ENCODE data around the gene MSANTD2. TPM values are rescaled to one million over a fixed set of nuclear protein-coding genes. Genes with fewer than 3 reads are reported as not detected.

Gene MSANTD2
- polyA plus RNA-seq, 2 of the 4 experiments (the other 2 are of a cell fraction) = 5.6 to 6.4 TPM

- no peaks in the 10 kb centered on the region for H3K9me3 ChIP-seq
- FAIRE-seq (no peak), ATAC-seq (no peak), DNase-seq (ENCODE audit: low read depth in 1 of 2, low spot score in 1 of 2) (no peak)
- no peak overlapping the region for H3K27ac ChIP-seq
- H3K4me3 ChIP-seq = no peak overlapping the region
- ChIA-PET CTCF (interaction anchor here (1.1 to 4.7 kb wide), 8 partner anchors 10 to 113 kb away, joined by 3 to 38 read pairs (median 6); no protein-coding TSS in a partner anchor), POLR2A (no interaction called here)
- H3K4me1 ChIP-seq = peaks cover 16% of the 10 kb centered on the region
- 96% methylated on average over 3 of the region's 3 CpGs for WGBS (ENCODE audit: missing lambda C conversion rate)
- no peak overlapping the region for H3K4me2 ChIP-seq
- TF ChIP-seq ZNF302 (CRISPR knock-in tag; IDR thresholded peaks at IDR 0.05) (no peak), ESRRA (IDR thresholded peaks at IDR 0.05; ENCODE audit: borderline replicate concordance, low read length) (no peak), MAX (IDR thresholded peaks at IDR 0.05) (no peak)
Observed at GRCh38 chr11:124757320-124757719, 42.9 kb downstream of the MSANTD2 start.

GRCh38 chr11:124756753-124757227, 43.4 kb downstream of the MSANTD2 start:
- ATAC-seq (no peak), FAIRE-seq (no peak), DNase-seq (ENCODE audit: low read depth in 1 of 2, low spot score in 1 of 2) (no peak)
- Histone ChIP-seq H3K4me2 (no peak overlapping the region), H3K27ac (no peak overlapping the region), H3K9me3 (no peaks in the 10 kb centered on the region), H3K4me3 (no peak overlapping the region), H3K4me1 (peaks cover 15% of the 10 kb centered on the region)
- ChIA-PET POLR2A (no interaction called here), CTCF (interaction anchor here (1.1 to 4.7 kb wide), 7 partner anchors 10 to 112 kb away, joined by 3 to 38 read pairs (median 5); no protein-coding TSS in a partner anchor)
- WGBS (ENCODE audit: missing lambda C conversion rate) = 86% methylated on average over 6 of the region's 6 CpGs
- TF ChIP-seq ZC3H11A (IDR thresholded peaks at IDR 0.05) = no peak
- TF ChIP-seq, protein P1, sequence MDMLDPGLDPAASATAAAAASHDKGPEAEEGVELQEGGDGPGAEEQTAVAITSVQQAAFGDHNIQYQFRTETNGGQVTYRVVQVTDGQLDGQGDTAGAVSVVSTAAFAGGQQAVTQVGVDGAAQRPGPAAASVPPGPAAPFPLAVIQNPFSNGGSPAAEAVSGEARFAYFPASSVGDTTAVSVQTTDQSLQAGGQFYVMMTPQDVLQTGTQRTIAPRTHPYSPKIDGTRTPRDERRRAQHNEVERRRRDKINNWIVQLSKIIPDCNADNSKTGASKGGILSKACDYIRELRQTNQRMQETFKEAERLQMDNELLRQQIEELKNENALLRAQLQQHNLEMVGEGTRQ (IDR thresholded peaks at IDR 0.05) = no peak
- no peak for TF ChIP-seq NFE2L2 (conservative IDR thresholded peaks at IDR 0.05; ENCODE audit: low read length)
- TF ChIP-seq RNF2 (IDR thresholded peaks at IDR 0.05; ENCODE audit: borderline replicate concordance, low read depth) = no peak
- TF ChIP-seq, protein P2, sequence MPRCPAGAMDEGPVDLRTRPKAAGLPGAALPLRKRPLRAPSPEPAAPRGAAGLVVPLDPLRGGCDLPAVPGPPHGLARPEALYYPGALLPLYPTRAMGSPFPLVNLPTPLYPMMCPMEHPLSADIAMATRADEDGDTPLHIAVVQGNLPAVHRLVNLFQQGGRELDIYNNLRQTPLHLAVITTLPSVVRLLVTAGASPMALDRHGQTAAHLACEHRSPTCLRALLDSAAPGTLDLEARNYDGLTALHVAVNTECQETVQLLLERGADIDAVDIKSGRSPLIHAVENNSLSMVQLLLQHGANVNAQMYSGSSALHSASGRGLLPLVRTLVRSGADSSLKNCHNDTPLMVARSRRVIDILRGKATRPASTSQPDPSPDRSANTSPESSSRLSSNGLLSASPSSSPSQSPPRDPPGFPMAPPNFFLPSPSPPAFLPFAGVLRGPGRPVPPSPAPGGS (IDR thresholded peaks at IDR 0.05) = no peak
- no peak for TF ChIP-seq EHMT2 (IDR thresholded peaks at IDR 0.05; ENCODE audit: low read depth)
- no peak for TF ChIP-seq ZNF302 (CRISPR knock-in tag; IDR thresholded peaks at IDR 0.05)

- Histone ChIP-seq H3K4me2 (no peak overlapping the region), H3K27ac (no peak overlapping the region), H3K9me3 (no peaks in the 10 kb centered on the region), H3K4me3 (no peak overlapping the region), H3K4me1 (peaks cover 12% of the 10 kb centered on the region)
- 77% methylated on average over 5 of the region's 9 CpGs for WGBS (ENCODE audit: missing lambda C conversion rate)
- ChIA-PET CTCF (interaction anchor here (1.3 to 4.7 kb wide), 5 partner anchors 9 to 112 kb away, joined by 3 to 38 read pairs (median 13); no protein-coding TSS in a partner anchor), POLR2A (no interaction called here)
- DNase-seq (ENCODE audit: low read depth in 1 of 2, low spot score in 1 of 2) = no peak
- no peak for TF ChIP-seq ZNF302 (CRISPR knock-in tag; IDR thresholded peaks at IDR 0.05)
- TF ChIP-seq ZC3H11A (IDR thresholded peaks at IDR 0.05) = no peak
- TF ChIP-seq CTCF (IDR thresholded peaks at IDR 0.05) = no peak
- no peak for TF ChIP-seq HOXB5 (CRISPR knock-in tag; IDR thresholded peaks at IDR 0.05)
- no peak for TF ChIP-seq BHLHE40 (IDR thresholded peaks at IDR 0.05; ENCODE audit: low read depth, low read length)
- TF ChIP-seq EP300 (IDR thresholded peaks at IDR 0.05) = no peak
- no peak for TF ChIP-seq JUNB (IDR thresholded peaks at IDR 0.05)
- no peak for TF ChIP-seq NPAS2 (CRISPR knock-in tag; IDR thresholded peaks at IDR 0.05; ENCODE audit: borderline replicate concordance)
- no peak for ATAC-seq
- no peak for FAIRE-seq
Observed at GRCh38 chr11:124756033-124756752, 44.0 kb downstream of the MSANTD2 start.
